Gastrocnemius medialis (tissue), 4 donors: Measurements from ENCODE around the gene AMZ2. TPM values are rescaled to one million over a fixed set of nuclear protein-coding genes. Genes with fewer than 3 reads are reported as not detected.
"Not testable (repeated sequence)": the region's sequence is repeated elsewhere in the genome, so short reads cannot be mapped to it uniquely, and the experiment has no call there.

Experiments used
- ATAC-seq, 2 donors: fragments of 150-250 bp; one replicate each; pipeline ENCODE4 v1.9.1; 2016
- DNase-seq, 2 donors: peaks; one replicate each; pipeline ENCODE4 v3.0.0-alpha.2; 2019
- H3K27ac ChIP-seq, 4 donors: fragments of 200-600 bp; sonication (generic); 1 replicate in 1 of 4; 2 replicates in 3 of 4; pipeline ENCODE4 v1.5.1; 2016 to 2018; ENCODE audit warnings: mild to moderate bottlenecking in 2 of 4, moderate library complexity in 1 of 4
- H3K27me3 ChIP-seq, 3 donors: fragments of 200-600 bp; sonication (generic) in 2 of 3; 1 replicate in 1 of 3; 2 replicates in 2 of 3; pipeline versions ENCODE4 v1.5.1 to v1.6.0; 2016 to 2019; ENCODE audit warnings: mild to moderate bottlenecking in 1 of 3, moderate library complexity in 1 of 3
- H3K36me3 ChIP-seq, 2 donors: fragments of 200-600 bp; sonication (generic) in 1 of 2; one replicate each; pipeline ENCODE4 v1.5.1; 2017 to 2018
- H3K4me1 ChIP-seq, 2 donors: fragments of 200-600 bp; sonication (generic) in 1 of 2; one replicate each; pipeline ENCODE4 v1.5.1; 2016 to 2017; ENCODE audit warnings: mild to moderate bottlenecking in 2 of 2
- H3K4me3 ChIP-seq, 4 donors: fragments of 200-600 bp; sonication (generic) in 3 of 4; 1 replicate in 1 of 4; 2 replicates in 3 of 4; pipeline ENCODE4 v1.5.1; 2016 to 2019; ENCODE audit warnings: mild to moderate bottlenecking in 2 of 4
- H3K9me3 ChIP-seq, 3 donors: fragments of 200-600 bp; sonication (generic) in 2 of 3; 1 replicate in 1 of 3; 2 replicates in 2 of 3; pipeline ENCODE4 v1.5.1; 2016 to 2019
- CTCF ChIP-seq, 5 experiments: fragments of 450-650 bp in 3 of 5; fragments of 200-600 bp in 2 of 5; sonication (generic) in 2 of 5; IDR thresholded peaks in 4 of 5; conservative IDR thresholded peaks in 1 of 5; 1 replicate in 4 of 5; 2 replicates in 1 of 5; pipeline ENCODE4 v1.5.1; 2016 to 2019; ENCODE audit warnings: antibody characterized with exemption in 5 of 5, mild to moderate bottlenecking in 3 of 5, moderate library complexity in 3 of 5
- POLR2A ChIP-seq, 2 donors: fragments of 450-650 bp; IDR thresholded peaks; one replicate each; pipeline ENCODE4 v1.6.1; 2017; ENCODE audit warnings: antibody characterized with exemption in 2 of 2, mild to moderate bottlenecking in 2 of 2, moderate library complexity in 2 of 2
- in situ Hi-C, 4 donors: fragments of 200-750 bp; cut with MboI; loops; one replicate each; pipeline versions ENCODE4 v1.15.0 to v1.8.0; 2017; ENCODE audit warnings: low sequenced_read_pairs in 4 of 4
- intact Hi-C: fragments of 100-400 bp; cut with DNase I; formaldehyde crosslinking; loops from one replicate; pipeline ENCODE4 v1.15.1; 2023; ENCODE audit warnings: low total_unique reads
- total RNA-seq, 4 donors: library from RNA; depleted of rRNA; stranded (reverse); fragments of >200 nt; gene quantifications; one replicate each; pipeline versions ENCODE4 v1.1.0 to v1.2.3, GENCODE V29; 2016

AMZ2 gene
- total RNA-seq, 4 donors from 2014 or later = 47.6 to 86.9 (median 61.8) TPM

GRCh38 chr17:68219429-68219828, 28.4 kb upstream of the AMZ2 start:
- DNase-seq, H3K4me1 ChIP-seq, ATAC-seq, H3K9me3 ChIP-seq, H3K27ac ChIP-seq, H3K4me3 ChIP-seq, in situ Hi-C loops, H3K27me3 ChIP-seq, intact Hi-C loops, H3K36me3 ChIP-seq: not testable (repeated sequence)

- H3K4me1 ChIP-seq, H3K9me3 ChIP-seq, ATAC-seq, H3K27me3 ChIP-seq, in situ Hi-C loops, H3K27ac ChIP-seq, H3K4me3 ChIP-seq, DNase-seq, intact Hi-C loops, H3K36me3 ChIP-seq: not testable (repeated sequence)
These were observed 27.7 kb upstream of the AMZ2 start for GRCh38 chr17:68220186-68220585.

DNA sequence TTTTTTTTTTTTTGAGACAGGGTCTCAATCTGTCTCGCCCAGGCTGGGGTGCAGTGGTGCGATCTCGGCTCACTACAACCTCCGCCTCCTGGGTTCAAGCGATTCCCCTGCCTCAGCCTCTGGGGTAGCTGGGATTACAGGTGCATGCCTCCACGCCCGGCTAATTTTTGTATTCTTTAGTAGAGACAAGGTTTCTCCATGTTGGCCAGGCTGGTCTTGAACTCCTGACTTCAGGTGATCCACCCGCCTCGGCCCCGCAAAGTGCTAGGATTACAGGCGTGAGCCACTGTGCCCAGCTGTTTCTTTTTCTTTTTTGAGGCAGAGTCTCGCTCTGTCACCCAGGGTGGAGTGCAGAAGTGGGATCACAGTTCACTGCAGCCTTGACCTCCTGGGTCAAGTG, 27.1 kb upstream of the AMZ2 start:
- in situ Hi-C loops = not testable (repeated sequence)

GRCh38 chr17:68221786-68222185, 26.1 kb upstream of the AMZ2 start:
- Histone ChIP-seq H3K9me3 (no peaks in the 10 kb centered on the region), H3K27me3 (no peaks in the 10 kb centered on the region), H3K4me1 (no peaks in the 10 kb centered on the region), H3K4me3 (no peak overlapping the region), H3K27ac (no peak overlapping the region), H3K36me3 (no peaks in the 10 kb centered on the region)
- TF ChIP-seq CTCF (IDR thresholded peaks at IDR 0.05 in 4 of 5, conservative IDR thresholded peaks at IDR 0.05 in 1 of 5) = no peak
- no peak for DNase-seq
- no peak for ATAC-seq
- in situ Hi-C loops (no loop called here), intact Hi-C loops (no loop called here)

More for the DNA sequence above, 27.1 kb upstream of the AMZ2 start:
- H3K36me3 ChIP-seq, DNase-seq, H3K4me3 ChIP-seq, H3K9me3 ChIP-seq, ATAC-seq, H3K27ac ChIP-seq, H3K27me3 ChIP-seq, intact Hi-C loops, H3K4me1 ChIP-seq: not testable (repeated sequence)

DNA sequence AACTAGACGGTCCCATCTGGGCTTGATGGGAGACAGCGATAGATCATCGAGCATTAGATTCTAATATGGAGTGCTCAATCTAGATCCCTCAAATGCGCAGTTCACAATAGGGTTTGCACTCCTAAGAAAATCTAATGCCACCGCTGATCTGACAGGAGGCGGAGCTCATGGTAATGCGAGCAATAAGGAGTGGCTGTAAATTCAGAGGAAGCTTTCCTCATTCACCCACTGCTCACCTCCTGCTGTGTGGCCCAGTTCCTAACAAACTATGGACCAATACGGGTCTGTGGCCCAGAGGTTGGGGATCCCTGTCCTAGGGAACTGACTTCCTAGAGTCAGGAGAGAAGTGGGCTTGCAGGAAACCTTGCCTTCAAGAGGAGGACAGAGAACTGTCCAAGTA, 25.2 kb upstream of the AMZ2 start:
- DNase-seq = no peak
- no peak for TF ChIP-seq CTCF (IDR thresholded peaks at IDR 0.05 in 4 of 5, conservative IDR thresholded peaks at IDR 0.05 in 1 of 5)
- no peak for TF ChIP-seq POLR2A (IDR thresholded peaks at IDR 0.05)
- intact Hi-C loops = no loop called here
- no peak overlapping the region for H3K27ac ChIP-seq
- no peak overlapping the region for H3K4me3 ChIP-seq
- H3K4me1 ChIP-seq = no peaks in the 10 kb centered on the region
- no peaks in the 10 kb centered on the region for H3K9me3 ChIP-seq
- no peak for ATAC-seq
- in situ Hi-C loops = no loop called here
- H3K36me3 ChIP-seq = no peaks in the 10 kb centered on the region
- no peaks in the 10 kb centered on the region for H3K27me3 ChIP-seq

DNA sequence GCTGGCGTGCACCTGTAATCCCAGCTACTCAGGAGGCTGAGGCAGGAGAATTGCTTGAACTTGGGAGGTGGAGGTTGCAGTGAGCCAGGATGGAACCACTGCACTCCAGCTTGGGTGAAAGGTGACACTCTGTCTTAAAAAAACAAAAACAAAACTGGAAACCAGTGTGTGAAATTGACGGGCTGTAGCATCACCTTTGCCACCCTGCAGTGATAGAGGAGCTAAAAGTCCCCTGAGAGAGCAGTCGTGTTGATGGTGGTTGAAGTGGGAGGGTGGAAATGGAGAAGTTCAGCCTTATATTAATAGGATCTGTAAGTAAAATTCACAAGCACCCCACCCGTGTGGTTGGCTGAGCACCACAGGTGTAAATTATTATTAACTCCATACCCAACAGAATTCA, 22.8 kb upstream of the AMZ2 start:
- H3K9me3 ChIP-seq, H3K36me3 ChIP-seq, intact Hi-C loops, ATAC-seq, H3K4me1 ChIP-seq, DNase-seq, H3K27ac ChIP-seq, H3K4me3 ChIP-seq, in situ Hi-C loops, H3K27me3 ChIP-seq: not testable (repeated sequence)

DNA sequence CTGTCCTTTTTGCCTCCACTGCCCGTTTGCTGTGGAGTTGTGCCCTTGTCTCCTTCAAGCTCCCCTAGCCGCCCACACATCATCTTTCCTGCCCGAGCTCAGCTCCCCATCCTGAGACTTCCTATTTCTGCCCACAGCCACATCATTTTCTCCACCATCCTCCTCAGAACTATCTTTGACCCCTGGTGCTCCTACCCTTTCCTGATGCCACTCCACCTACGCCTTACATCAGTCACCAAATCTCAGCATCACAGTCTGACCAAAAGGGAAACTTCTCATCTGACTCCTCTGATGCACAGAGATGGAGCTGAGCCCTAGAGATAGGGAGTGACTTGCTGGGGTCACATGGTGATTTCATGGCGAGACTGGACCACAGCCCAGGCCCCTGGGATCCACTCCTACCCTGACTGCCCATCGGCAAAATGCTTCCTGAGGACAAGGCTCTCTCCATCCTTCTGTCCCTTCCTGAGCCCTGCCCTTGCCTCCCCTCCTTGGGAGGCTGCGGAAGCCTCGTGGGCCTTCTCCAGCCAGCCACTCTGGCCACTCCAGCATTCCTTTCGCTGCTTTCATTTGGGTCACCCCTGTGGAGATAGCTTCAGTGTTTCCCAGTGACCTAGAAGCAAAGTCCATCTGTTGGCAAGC, 19.7 kb upstream of the AMZ2 start:
- not testable (repeated sequence) for H3K27ac ChIP-seq, ATAC-seq, H3K9me3 ChIP-seq

More for the DNA sequence above, 19.7 kb upstream of the AMZ2 start:
- H3K36me3 ChIP-seq, DNase-seq, H3K4me1 ChIP-seq, in situ Hi-C loops, H3K4me3 ChIP-seq, intact Hi-C loops, H3K27me3 ChIP-seq: not testable (repeated sequence)
